GM19023 (cell line): ENCODE results near the gene CDC45.

ENCODE experiments used
- ATAC-seq: cut with Tn5 transposase; IDR thresholded peaks from one replicate; pipeline ENCODE4 v1.9.1; 2021; ENCODE audit warnings: mild to moderate bottlenecking, moderate library complexity; ENCODE audit not compliant: unreplicated experiment

CDC45 gene

DNA sequence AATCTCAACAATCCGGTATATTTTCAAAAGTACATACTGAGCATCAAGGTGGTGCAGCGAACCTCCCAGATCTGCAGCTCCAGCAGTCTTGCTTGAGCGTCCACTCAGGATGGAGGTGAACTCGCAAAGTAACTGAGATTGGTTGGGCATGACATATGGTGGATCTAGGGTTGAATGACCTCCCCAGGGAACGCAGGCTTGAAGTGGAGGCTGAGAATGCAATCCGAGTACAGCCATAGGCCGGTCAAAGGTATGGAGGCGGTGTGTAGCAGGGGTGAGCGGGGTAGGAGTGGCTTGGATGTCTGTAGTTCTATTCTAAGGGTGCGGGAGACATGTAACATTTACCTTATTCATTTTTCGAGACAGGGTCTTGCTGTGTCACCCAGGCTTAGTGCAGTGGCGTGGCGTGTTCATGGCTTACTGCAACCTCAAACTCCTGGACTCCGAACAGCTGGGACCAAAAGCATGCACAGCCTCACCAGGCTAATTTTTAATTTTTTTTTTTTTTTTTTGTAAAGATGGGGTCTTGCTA is 31.6 kb upstream of the CDC45 start:
- ATAC-seq = no peak

GRCh38 chr22:19448739-19449421 is 30.8 kb upstream of the CDC45 start:
- no peak for ATAC-seq

DNA sequence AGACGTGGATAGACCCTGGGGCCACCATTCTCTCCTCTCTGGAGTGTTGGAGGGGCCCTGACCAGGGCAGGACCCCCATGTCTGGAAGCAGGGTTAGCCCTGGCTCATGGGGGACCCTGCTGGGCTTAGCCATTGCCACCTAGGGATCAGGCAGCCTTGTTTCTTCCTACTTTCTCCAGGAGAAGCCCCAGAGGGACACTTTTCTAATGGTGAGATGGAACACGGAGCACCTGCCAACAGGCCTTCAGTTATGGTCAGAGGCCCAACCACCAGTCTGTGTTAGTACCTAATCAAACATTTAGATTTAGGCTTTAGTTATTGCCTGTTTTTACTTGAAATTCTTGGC is 30.3 kb upstream of the CDC45 start:
- ATAC-seq = no peak

GRCh38 chr22:19450363-19451175 is 29.2 kb upstream of the CDC45 start:
- ATAC-seq = no peak

- ATAC-seq = no peak
These were observed 28.1 kb upstream of the CDC45 start for GRCh38 chr22:19451570-19451969.

DNA sequence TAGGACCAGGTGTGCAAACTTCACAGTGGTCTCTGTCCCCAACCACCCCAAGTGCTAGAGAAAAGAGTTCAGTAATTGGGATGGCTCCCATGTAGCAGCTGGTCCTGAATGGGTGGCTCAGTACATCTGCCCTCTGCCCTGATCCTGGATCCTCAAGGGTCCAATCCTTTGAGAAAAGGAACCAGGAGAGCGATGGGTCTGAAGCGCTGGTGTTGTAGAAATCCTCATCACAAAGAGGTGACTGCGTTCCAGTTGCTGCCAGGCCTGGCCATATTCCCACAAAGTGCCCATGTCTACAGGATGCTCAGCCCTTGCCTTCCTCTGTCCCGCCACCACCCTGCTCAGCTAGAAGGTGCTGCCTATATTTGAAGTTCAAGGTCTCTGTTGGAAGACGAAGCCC is 26.0 kb upstream of the CDC45 start:
- ATAC-seq = no peak

DNA sequence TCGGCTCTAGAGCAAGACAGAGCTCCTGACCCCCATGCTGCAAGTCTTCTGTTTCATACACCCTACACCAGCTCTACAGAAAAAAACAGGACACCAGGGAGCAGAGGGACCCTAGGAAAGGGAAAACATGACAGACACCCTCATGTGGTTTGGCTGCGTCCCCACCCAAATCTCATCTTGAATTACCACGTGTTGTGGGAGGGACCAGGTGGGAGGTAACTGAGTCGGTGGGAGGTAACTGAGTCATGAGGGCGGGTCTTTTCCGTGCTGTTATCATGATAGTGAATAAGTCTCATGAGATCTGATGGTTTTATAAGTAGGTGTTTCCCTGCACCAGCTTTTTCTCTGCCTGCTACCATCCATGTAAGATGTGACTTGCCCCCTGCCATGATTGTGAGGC is 25.6 kb upstream of the CDC45 start:
- ATAC-seq = no peak

GRCh38 chr22:19455033-19455432 is 24.7 kb upstream of the CDC45 start:
- ATAC-seq = no peak

DNA sequence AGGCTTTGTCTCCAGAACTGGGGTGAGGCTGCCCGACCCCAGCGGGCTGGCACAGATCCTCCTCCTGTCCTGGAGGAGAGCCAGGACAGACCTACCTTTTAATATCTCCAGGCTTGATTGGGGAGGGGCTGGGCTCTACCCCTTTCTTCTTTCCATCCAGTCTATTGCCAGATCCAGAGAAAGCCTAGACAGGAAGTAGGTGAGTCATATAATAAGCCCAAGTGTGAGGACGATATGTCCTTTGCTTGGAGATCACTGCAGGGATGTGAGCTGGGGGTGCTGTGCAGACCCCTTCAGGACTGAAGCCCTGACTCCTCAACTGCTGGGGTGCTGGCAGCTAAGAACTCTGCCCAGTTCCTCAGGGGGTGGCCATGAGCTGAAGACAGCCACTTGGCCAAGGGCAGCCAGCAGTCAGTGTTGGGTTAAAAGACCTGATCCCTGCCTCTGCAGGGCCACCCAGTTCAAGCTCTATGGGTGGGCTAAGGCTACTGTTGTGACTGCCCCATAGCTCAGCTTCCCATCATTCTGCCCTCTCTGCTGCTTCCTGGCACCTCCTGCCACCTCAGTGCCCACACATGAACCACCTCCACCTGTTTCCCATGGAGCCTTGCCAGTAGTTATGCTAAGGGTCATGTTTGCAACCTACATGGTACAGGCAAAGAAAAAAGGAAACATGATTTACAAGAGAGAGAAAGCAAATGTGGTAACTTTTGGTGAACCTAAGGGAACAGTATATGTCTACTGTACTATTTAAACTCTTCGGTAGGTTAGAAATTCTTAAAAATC is 23.9 kb upstream of the CDC45 start:
- ATAC-seq = no peak

- no peak for ATAC-seq
These were observed 23.2 kb upstream of the CDC45 start for GRCh38 chr22:19456541-19456940.

- ATAC-seq = no peak
These were observed 21.8 kb upstream of the CDC45 start for GRCh38 chr22:19457828-19458428.

DNA sequence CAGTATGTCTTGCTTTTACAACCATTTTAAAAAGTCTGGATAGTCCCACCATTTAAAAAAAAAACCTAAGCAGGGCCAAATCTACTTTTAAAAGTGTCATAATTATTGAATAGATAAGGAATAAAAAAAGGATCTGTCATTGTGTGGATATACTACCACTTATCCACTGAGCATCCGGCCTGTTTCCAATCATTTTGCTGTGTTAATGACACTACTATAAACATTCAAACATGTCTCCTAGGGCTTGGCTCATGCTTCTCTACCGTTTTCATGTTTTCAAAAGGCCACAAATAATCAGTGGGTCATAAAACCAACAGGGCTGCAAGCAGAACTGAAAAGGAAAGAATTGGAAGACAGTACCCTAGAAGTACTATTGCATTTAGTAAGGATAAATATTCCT is 19.7 kb upstream of the CDC45 start:
- no peak for ATAC-seq

- ATAC-seq = no peak
These were observed 18.2 kb upstream of the CDC45 start for GRCh38 chr22:19461506-19461905.

- ATAC-seq = no peak
These were observed 16.7 kb upstream of the CDC45 start for GRCh38 chr22:19463008-19463407.

GRCh38 chr22:19463491-19464469 is 15.9 kb upstream of the CDC45 start:
- no peak for ATAC-seq

GRCh38 chr22:19464546-19464945 is 15.2 kb upstream of the CDC45 start:
- ATAC-seq = no peak

DNA sequence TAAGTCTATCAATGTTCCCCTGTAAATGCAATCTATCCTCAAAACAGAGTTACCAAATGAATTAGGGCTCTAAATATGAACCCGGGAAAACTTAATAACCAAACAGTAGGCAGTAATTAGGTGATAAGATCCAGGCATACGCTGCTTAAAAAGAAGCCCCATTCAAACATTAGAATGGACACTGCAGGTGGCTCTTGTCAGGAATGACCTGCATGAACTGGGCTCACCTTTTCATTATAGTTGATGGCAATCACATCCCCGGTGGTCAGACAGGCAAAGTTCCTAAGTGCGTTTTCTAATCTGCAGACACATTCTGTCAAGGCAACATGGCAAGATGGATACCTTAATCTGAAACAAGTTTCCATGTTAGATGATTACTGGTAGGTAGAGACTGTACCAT is 14.7 kb upstream of the CDC45 start:
- no peak for ATAC-seq

DNA sequence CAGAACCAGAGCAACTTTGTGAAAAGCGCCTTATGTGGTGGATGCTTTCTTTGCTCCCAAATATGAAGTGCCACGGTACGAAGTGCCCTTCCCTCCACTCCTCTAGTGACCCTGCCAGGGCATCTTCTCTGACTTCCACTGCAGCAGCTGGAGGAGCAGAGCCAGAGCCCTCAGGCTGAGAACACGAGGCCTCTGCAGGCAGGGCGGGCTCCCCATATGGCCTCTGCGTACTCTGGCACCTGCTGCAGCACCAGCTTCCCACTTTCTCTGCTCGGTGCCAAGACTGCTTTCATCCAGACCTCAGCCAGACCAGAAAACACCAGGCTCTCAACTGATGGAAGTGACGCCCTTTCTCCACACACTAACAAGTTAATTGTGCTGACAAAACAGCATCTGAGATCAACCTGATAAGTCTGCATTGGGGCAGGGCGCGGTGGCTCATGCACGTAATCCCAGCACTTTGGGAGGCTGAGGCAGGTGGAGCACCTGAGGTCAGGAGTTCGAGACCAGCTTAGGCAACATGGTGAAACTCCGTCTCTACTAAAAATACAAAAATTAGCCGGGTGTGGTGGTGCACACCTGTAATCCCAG is 13.5 kb upstream of the CDC45 start:
- ATAC-seq = no peak

DNA sequence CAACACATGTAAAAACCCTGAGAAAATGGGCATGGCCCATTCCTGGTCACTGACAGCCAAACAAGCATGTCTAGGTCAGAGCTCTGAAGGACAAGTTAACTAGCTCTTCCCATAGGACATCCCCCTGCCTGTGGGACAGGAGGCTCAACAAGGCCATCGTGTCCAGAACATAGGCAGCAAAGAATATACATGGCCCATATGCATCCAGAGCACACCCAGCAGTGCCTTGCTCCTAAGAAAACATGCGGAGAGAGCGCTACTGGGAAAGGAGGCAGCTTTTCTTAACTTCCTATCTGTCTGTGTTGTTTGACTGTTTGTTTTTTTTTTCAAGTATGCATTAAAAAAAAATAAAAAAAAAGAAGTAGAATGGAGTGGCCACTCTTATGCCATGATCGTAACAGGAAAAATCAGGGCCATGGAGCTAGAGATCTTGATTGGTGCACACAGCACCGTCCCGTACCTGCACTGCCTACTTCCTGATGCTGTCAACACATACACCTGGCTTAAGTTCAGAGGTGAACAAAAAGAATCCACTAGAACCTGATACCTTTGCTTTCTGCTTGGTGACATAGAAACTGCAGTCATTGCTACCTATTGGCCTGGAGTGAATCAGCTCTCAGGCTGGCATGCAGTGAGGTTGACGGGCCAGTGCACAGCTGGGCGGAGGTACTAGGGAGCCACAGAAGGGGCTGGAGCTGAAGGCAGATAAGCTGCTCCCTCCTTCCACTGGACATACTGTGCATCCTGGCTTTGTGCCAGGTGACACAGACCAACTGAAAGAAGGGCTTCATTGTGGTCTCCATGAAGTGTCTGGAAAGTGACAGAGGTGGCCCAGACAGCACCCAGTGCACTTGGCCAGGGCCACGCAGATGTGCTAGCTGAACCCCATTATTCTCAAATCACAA is 12.6 kb upstream of the CDC45 start:
- no peak for ATAC-seq
